Measurements from ENCODE around the gene GPR6. TPM values are rescaled to one million over a fixed set of nuclear protein-coding genes. Genes with fewer than 3 reads are reported as not detected.

Gene GPR6
- total RNA-seq, 1 experiment from 2014 or later: not detected

DNA sequence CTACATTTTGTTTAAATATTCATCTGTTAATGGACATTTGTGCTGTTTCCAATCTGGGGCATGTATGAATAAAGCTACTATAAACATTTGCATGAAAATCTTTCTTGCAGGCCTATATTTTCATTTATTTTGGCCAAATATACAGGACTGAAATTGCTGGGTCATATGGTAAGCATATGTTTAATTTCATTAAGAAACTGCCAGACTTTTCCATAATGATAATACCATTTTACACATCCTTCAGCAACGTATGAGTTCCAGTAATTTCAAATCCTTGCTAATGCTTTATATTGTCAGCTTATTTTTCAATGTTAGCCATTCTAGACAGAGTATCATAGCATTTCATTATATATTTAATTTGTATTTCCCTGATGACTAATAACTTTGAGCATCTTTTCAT is 51.0 kb downstream of the GPR6 start:
- Histone ChIP-seq H2AFZ (no peak overlapping the region), H3K9me2 (ENCODE audit: insufficient read depth) (no peaks in the 10 kb centered on the region), H4K20me1 (ENCODE audit: insufficient read depth) (no peaks in the 10 kb centered on the region), H3K27me3 (ENCODE audit: insufficient read depth, low read depth) (no peaks in the 10 kb centered on the region), H3K9me3 (ENCODE audit: insufficient read depth, low read depth) (no peaks in the 10 kb centered on the region), H3K4me2 (no peak overlapping the region), H3K4me1 (replicated peaks; ENCODE audit: insufficient read depth) (no peaks in the 10 kb centered on the region), H3K27ac (no peak overlapping the region), H3F3A (ENCODE audit: insufficient read depth, low read depth) (no peaks in the 10 kb centered on the region), H3K4me3 (no peak overlapping the region), H3K36me3 (ENCODE audit: low read depth) (no peaks in the 10 kb centered on the region), H3K79me2 (ENCODE audit: low read depth) (no peaks in the 10 kb centered on the region)
- BruUV-seq (replicated peaks): no TSS peak
- no peak for TF ChIP-seq EZH2 (IDR thresholded peaks at IDR 0.05; ENCODE audit: low read depth)
- TF ChIP-seq, protein P1, sequence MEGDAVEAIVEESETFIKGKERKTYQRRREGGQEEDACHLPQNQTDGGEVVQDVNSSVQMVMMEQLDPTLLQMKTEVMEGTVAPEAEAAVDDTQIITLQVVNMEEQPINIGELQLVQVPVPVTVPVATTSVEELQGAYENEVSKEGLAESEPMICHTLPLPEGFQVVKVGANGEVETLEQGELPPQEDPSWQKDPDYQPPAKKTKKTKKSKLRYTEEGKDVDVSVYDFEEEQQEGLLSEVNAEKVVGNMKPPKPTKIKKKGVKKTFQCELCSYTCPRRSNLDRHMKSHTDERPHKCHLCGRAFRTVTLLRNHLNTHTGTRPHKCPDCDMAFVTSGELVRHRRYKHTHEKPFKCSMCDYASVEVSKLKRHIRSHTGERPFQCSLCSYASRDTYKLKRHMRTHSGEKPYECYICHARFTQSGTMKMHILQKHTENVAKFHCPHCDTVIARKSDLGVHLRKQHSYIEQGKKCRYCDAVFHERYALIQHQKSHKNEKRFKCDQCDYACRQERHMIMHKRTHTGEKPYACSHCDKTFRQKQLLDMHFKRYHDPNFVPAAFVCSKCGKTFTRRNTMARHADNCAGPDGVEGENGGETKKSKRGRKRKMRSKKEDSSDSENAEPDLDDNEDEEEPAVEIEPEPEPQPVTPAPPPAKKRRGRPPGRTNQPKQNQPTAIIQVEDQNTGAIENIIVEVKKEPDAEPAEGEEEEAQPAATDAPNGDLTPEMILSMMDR (conservative IDR thresholded peaks at IDR 0.05): no peak
- ChIA-PET CTCF (no interaction called here), POLR2A (ENCODE audit: unreplicated experiment) (interaction anchor here (0.7 kb wide), 1 partner anchor 11 kb away, joined by 6 read pairs; no protein-coding TSS in a partner anchor)
- intact Hi-C loops (cut with micrococcal nuclease; ENCODE audit: unreplicated experiment): no loop called here
- no peak for DNase-seq

Other genes with a start within 250 kb of the GPR6 start
- gene WASF1, start 201.4 kb downstream of the GPR6 start, total RNA-seq (2021): 14.8 and 17.0 TPM in 2 replicates
- 18.3 and 19.0 TPM in 2 replicates for gene CDC40, start 202.1 kb downstream of the GPR6 start, total RNA-seq (2021)